HL-60/S4 treated with retinoic acid at 250 ng/mL for 4 days and 3 days (cell line): Measurements from ENCODE around the gene CLDND2.

Experiments
- in situ Hi-C: fragments of 300-500 bp; cut with MboI; formaldehyde crosslinking; loops from 2 replicates; pipeline ENCODE4 v1.7.0; 2022; ENCODE audit warnings: low sequenced_read_pairs

CLDND2 gene

GRCh38 chr19:51386882-51387520, 18.2 kb upstream of the CLDND2 start:
- in situ Hi-C loops: no loop called here

- in situ Hi-C loops: no loop called here
These were observed 13.2 kb upstream of the CLDND2 start for GRCh38 chr19:51382004-51382403.

DNA sequence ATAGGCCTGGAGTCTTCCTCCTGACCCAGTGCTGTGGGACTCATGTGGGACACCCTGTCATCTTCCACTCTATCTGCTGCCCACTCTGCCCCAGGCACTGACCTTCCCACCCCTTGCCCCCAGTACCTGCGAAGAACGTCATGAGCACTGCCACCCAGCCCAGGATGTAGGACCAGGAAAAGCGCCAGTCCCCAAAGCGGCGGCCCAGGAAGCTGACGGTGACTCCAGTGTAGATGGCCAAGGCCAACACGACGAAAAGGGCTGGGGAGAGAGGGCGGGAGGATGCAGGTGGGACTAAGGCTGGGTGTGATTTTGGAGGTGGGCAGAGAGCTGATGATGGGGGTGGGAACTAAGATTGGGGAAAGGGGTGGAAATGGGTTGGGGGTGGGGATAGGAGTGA, 11.6 kb upstream of the CLDND2 start:
- in situ Hi-C loops: no loop called here

DNA sequence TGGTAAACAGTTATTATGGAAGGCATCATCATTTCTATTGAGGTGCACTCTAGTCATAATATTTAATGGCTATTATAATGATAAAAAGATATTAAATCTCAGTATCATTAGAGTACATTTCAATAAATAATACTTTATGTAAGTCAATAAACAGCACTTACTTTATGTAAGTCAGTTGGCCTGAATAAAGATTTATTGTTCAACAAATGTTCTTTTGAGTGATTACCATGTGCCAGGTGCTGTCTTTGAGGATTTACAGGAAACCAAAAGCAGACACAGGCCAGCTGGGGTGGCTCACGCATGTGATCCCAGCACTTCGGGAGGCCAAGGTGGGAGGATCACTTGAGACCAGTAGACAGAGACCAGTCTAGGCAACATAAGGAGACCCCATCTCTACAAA, 8.6 kb upstream of the CLDND2 start:
- in situ Hi-C loops: no loop called here

- in situ Hi-C loops: no loop called here
These were observed 6.9 kb upstream of the CLDND2 start for GRCh38 chr19:51375504-51376221.

DNA sequence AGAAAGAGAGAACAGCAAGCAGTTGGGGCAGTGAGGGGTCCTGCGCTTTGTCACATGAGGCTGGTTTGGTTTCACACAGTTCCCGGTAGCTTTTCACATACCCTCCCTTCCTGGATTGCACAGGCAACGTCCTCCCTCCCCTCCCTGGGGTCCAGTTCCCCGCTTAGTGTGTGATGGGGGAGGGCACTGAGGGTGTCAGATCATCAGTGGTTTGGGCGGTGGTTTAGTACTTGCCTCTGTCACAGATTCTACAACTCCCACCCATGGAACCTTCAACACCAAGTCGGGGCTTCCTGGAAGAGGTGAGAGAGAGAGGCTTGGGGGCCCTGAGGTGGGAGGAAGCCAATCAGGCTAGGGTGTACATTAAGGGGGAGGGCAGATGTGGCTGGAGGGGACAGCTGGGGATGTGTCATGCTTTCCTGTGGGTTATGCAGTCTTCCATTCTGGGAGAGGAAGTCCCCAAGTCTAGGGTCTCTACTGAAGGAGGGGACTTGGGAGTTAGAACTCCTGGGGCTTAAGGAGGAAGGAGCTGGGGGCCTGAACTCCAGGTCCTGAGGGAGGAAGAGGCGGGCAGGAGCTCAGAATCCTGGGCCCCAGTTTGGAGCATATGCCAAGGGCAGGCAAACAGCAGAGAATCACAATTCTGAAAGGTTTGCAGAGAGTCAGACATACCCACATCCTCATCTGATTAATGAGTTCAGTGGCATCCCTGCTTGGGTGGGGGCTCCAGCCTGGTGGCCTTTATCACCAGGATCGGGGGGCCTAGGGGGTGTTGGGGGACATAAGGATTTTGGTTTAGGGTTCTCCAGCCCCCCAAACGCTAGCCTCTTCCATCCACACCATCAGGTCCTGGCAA, 4.1 kb upstream of the CLDND2 start, which contains the start of gene NKG7:
Gene NKG7, minus strand, starts transcription at position 6 of the 856 bp plus-strand sequence. CDS start 119 bp downstream, outside the sequence.
- in situ Hi-C loops: no loop called here

DNA sequence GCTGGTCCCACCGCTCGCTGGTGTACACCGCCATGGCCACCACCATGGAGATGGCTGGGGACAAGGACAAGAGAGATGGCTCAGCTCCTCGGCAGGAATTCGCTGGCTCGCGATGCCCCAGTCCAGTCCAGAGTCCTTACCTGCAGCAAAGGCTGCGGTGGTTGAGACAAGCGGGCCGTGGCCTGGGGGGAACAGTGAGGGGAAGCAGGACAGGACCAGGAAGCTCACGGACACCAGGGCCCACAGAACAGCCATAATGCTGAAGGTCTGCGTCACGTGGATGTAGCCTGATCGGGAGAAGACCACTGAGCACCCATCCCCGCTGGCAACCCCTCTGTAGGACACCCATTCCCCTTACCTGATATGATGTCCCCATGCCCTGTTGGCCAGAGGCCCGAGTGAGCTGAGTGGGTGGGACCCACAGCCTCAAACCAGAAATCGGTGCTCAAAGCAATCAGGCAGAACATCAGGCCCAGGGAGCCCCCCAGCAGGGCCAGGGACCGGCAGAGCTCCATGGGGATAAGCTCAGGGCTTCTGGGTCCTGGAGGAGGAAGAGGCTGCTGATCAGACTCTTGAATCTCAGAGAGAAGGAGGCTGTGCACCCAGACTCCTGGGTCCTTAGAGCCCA, 3.3 kb upstream of the CLDND2 start:
- in situ Hi-C loops: no loop called here

- in situ Hi-C loops: no loop called here
These were observed 2.4 kb upstream of the CLDND2 start for GRCh38 chr19:51371186-51371690.

- in situ Hi-C loops: no loop called here
These were observed 1.4 kb upstream of the CLDND2 start for GRCh38 chr19:51370230-51370629.

DNA sequence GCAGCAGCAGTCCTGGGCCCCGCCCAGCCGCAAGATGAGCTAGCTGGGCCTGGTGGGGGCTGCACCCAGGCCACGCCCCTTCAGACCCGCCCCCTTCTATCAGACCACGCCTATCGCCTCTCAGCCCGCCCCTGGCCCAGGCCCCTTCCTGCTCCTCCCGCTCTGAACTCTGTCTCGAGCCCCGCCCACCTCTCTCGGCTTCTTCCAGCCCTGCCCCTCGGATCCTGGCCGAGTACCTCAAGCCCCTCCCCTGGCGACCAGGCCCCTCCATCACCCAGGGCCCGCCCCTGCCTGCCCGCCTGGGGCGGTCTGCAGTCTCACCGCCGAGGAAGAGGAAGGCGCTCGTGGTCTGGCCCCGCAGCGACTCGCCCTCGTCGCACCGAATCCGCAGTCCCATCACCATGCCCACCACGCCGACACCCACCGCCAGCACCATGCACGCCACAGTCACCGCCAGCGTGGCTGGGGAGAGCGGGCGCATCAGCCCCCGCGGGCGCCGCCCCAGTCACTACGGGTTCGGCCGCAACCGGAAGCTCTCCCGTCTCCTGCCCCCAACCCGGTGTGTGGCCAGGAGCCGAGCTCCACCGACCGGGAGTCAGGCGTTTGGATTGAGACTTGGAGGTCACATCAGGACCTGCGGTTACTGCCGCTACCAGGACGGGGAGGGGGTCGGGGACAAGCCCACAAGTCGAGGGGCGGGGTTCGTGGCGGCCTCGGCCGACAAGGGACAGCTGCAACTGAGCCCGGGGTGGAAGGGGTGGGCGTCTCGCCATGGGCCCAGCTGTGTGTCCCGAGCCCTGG, 1.0 kb downstream of the CLDND2 start:
- in situ Hi-C loops: no loop called here

DNA sequence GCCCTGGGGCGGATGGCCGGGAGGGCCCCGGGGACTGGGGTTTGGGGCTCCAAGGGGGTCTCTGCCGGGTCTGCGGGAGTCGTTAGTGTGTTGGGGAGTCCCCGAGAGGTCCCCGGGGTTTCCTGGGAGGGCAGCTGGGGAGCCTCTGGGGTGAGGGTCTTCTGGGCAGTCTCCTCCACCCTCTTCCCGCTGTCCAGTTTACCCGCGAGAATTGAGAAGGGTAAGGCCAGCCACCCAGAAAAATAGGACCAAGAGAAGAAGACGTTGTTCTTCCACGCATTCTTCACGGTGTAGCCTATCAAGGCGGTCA, 1.6 kb downstream of the CLDND2 start:
- in situ Hi-C loops: no loop called here

DNA sequence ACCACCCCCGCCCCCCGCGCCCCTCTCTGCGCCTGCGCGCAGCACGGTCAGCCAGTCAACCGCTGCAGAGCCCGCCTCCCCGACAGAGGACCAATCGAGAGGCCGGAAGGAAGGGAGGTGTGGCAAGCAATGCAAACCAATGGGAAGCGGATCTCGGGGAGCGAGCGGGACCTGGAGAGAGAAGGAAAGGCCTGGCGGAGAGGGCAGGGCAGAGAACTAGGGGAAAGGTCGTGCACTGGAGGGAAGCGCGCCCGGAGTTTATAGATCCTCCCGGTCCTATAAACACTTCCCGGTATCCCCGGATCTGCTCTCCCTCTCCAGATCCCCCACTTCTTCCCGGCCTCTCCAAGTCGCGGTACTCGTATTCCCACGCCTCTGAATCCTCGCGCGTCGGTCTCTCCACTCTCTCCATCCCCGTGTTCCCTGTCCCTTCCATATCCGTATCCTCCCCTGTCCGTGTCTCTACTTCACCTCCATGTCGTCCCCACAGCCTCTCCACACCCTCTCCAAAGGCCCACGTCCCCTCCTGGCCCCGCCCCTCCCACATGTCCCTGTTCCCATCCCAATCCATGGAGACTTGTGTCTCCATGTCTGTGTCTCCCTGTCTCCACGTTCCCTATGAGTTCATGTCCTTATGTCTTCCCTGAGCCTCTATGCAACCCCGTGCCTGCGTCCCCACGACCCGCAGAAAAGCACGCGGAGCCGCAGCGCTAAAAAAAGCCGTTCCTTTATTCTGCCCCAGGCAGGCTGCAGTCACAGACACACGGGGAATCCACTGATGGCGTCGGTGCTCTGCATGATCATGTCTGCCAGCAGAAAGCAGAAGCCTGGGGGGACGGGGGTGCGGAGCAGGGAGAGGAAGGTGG, 2.2 kb downstream of the CLDND2 start:
- in situ Hi-C loops: no loop called here

GRCh38 chr19:51365965-51366388, 2.8 kb downstream of the CLDND2 start, which contains the start of gene ETFB:
TSS of gene ETFB (minus strand) at chr19:51366388. CDS start at chr19:51366326, 62 bp downstream.
- in situ Hi-C loops: no loop called here

- in situ Hi-C loops: no loop called here
These were observed 3.4 kb downstream of the CLDND2 start for GRCh38 chr19:51365211-51365964.

DNA sequence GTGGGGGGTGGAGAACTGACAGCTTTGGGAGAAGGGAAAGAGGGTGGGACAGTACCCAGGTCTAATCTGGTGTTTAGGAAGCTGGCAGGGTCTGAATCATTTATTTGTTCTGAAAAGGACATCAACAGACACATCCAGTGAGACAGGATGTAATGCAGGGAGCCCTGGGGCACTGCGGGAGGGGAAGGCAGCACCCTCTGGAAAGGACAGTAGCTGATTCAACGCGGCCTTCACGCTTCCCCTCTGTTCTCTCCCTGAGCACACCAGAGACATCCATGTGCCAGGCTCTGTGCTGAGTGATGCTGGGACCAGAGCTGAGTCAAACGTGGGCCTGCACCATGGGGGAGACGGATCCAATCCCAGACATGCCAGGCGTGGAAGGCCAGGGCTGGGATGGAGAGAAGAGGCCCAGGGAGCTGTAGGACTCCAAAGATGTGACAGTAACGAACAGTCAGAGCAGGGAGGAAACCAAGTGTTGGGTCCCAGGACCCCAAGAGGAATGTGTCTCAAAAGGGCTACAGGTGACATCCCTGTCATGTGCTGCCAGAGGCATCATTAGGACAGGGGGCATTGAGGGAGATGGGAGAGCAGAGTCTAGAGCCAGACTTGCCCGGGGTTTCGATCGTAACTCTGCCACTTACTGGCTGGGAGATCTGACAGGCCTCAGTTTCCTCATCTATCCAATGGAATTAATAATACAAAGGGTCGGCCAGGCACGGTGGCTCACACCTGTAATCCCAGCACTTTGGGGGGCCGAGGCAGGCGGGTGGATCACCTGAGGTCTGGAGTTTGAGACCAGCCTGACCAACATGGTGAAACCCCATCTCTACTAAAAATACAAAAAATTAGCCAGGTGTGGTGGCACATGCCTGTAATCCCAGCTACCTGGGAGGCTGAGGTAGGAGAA, 4.3 kb downstream of the CLDND2 start:
- in situ Hi-C loops: no loop called here

GRCh38 chr19:51361239-51361638, 7.6 kb downstream of the CLDND2 start:
- in situ Hi-C loops: no loop called here

- in situ Hi-C loops: no loop called here
These were observed 9.5 kb downstream of the CLDND2 start for GRCh38 chr19:51359294-51359693.
